ENCODE data around the gene DTYMK.

DTYMK gene

DNA sequence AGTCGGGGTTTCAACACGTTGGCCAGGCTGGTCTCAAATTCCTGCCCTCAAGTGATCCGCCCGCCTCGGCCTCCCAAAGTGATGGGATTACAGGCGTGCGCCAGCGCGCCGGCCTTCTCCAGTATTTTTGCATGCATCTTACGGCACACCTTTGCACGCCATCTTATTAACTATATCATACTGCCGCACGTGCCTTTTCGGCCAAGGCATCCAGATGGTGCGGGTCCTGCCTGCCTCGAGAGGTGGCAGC, 14.5 kb upstream of the DTYMK start:
- TF ChIP-seq, protein P1, sequence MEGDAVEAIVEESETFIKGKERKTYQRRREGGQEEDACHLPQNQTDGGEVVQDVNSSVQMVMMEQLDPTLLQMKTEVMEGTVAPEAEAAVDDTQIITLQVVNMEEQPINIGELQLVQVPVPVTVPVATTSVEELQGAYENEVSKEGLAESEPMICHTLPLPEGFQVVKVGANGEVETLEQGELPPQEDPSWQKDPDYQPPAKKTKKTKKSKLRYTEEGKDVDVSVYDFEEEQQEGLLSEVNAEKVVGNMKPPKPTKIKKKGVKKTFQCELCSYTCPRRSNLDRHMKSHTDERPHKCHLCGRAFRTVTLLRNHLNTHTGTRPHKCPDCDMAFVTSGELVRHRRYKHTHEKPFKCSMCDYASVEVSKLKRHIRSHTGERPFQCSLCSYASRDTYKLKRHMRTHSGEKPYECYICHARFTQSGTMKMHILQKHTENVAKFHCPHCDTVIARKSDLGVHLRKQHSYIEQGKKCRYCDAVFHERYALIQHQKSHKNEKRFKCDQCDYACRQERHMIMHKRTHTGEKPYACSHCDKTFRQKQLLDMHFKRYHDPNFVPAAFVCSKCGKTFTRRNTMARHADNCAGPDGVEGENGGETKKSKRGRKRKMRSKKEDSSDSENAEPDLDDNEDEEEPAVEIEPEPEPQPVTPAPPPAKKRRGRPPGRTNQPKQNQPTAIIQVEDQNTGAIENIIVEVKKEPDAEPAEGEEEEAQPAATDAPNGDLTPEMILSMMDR (IDR thresholded peaks at IDR 0.05; ENCODE audit: low read depth, low read length), result peak; percentile 41
- in situ Hi-C loops (cut with HindIII; ENCODE audit: low sequenced_read_pairs), result no loop called here
- no peak for DNase-seq (ENCODE audit: low read depth, low spot score)
- H3K4me3 ChIP-seq (ENCODE audit: low read depth, low read length), result peak overlapping the region; percentile 57

DNA sequence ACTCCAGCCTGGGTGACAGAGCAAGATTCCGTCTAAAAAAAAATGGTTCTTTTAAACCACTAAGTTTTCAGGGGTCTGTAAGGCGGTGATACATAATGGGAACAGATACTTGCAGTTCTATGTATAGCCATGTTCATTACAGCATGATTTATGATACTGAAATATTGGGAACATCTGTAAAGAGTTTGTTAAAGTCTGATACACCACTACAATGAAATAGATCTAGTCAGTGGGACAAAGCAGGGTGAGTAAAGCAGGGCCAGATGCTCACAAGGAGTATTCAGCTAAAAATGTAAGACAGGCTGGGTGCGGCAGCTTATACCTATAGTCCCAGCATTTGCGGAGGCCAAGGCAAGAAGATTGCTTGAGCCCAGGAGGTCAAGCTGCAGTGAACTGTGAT, 9.0 kb upstream of the DTYMK start:
- no peak overlapping the region for H3K4me3 ChIP-seq (ENCODE audit: low read depth, low read length)
- DNase-seq (ENCODE audit: low read depth, low spot score), result no peak
- in situ Hi-C loops (cut with HindIII; ENCODE audit: low sequenced_read_pairs), result no loop called here
- TF ChIP-seq, protein P1 (IDR thresholded peaks at IDR 0.05; ENCODE audit: low read depth, low read length), result no peak

DNA sequence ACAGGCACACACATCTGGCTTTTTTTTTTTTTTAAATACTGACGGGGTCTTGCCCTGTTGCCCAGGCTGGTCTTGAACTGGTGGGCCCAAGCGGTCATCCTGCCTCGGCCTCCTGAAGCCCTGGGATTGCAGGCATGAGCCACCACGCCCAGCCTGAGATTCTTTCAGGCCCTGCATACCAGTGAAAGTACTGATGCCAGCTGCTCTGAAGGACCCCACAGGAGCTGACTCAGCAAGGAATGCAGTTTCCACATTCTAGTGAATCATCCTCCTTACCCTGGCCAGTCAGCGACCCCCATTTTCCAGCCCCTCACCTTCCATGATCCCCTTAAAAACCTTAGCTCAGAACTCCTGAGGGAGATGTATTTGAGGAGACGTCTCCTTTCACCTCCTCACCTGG, 5.8 kb upstream of the DTYMK start:
- TF ChIP-seq, protein P1 (IDR thresholded peaks at IDR 0.05; ENCODE audit: low read depth, low read length), result no peak
- in situ Hi-C loops (cut with HindIII; ENCODE audit: low sequenced_read_pairs), result no loop called here
- H3K4me3 ChIP-seq (ENCODE audit: low read depth, low read length), result no peak overlapping the region
- peak; percentile 67 for DNase-seq (ENCODE audit: low read depth, low spot score)

DNA sequence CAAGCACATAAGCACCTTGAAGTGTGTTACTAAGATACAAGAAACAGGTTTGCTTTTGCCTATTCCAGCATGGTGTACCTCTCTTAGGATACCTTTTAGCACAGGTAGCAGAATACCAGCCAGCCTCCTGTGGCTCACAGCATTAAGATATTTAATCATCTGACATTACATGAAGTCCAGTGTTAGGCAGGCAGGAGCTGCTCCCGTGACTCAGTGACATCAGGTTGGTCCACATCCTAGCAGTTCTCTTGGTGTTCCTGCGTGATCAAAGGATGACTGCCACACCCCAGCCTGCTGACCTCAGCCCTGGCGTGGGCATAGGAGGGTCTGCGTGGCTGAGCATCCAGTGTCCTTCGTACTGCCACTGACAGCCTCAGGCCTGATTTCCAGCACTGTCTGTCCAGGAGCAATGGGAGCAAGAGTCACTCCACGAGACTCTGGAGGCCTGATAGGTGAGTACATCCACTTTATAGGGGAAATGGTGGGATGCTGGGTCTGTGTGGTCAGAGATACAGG, 3.6 kb upstream of the DTYMK start:
- no peak overlapping the region for H3K4me3 ChIP-seq (ENCODE audit: low read depth, low read length)
- TF ChIP-seq, protein P1 (IDR thresholded peaks at IDR 0.05; ENCODE audit: low read depth, low read length), result no peak
- in situ Hi-C loops (cut with HindIII; ENCODE audit: low sequenced_read_pairs), result no loop called here
- no peak for DNase-seq (ENCODE audit: low read depth, low spot score)

DNA sequence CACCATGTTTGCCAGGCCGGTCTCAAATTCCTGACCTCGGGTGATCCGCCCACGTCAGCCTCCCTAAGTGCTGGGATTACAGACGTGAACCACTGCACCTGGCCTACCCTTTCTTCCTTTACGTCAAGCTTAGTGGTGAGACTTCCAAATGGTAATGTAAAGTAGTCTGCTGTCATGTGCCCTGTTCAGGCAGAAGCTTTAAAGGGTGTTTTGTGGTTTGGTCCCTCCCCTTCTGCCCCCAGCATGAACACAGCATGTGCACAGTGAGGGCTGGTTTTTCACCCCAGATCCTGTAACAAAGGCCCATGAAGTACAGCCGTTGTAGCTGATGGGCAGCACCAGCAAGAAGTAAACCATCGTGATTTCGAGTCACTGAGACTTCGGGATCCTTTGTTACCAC, 2.7 kb upstream of the DTYMK start:
- DNase-seq (ENCODE audit: low read depth, low spot score), result no peak
- in situ Hi-C loops (cut with HindIII; ENCODE audit: low sequenced_read_pairs), result no loop called here
- H3K4me3 ChIP-seq (ENCODE audit: low read depth, low read length), result no peak overlapping the region
- TF ChIP-seq, protein P1 (IDR thresholded peaks at IDR 0.05; ENCODE audit: low read depth, low read length), result no peak

DNA sequence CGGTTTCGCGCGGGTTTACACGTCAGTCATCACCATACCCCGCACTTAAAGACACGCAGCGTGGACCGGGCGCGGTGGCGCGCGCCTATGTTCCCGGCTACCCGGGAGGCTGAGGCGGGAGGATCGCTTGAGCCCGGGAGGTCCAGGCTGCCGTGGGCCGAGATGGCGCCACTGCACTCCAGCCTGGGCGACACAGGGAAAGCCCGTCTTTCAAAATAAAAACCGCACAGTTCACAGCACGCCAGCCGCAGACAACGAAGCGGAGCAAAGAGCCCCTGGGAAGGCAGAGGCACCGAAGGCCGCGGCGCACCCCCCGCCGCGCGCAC, 328 bp downstream of the DTYMK start:
- no peak for DNase-seq (ENCODE audit: low read depth, low spot score)
- H3K4me3 ChIP-seq (ENCODE audit: low read depth, low read length), result peak overlapping the region; percentile 86
- TF ChIP-seq, protein P1 (IDR thresholded peaks at IDR 0.05; ENCODE audit: low read depth, low read length), result no peak
- in situ Hi-C loops (cut with HindIII; ENCODE audit: low sequenced_read_pairs), result no loop called here
